GM21526 (cell line): Measurements from ENCODE around the gene FNDC3A.

ENCODE experiments used
- ATAC-seq: cut with Tn5 transposase; IDR thresholded peaks from one replicate; pipeline ENCODE4 v1.9.1; 2021; ENCODE audit warnings: moderate library complexity; ENCODE audit not compliant: unreplicated experiment, low FRiP score

FNDC3A gene, protein sequence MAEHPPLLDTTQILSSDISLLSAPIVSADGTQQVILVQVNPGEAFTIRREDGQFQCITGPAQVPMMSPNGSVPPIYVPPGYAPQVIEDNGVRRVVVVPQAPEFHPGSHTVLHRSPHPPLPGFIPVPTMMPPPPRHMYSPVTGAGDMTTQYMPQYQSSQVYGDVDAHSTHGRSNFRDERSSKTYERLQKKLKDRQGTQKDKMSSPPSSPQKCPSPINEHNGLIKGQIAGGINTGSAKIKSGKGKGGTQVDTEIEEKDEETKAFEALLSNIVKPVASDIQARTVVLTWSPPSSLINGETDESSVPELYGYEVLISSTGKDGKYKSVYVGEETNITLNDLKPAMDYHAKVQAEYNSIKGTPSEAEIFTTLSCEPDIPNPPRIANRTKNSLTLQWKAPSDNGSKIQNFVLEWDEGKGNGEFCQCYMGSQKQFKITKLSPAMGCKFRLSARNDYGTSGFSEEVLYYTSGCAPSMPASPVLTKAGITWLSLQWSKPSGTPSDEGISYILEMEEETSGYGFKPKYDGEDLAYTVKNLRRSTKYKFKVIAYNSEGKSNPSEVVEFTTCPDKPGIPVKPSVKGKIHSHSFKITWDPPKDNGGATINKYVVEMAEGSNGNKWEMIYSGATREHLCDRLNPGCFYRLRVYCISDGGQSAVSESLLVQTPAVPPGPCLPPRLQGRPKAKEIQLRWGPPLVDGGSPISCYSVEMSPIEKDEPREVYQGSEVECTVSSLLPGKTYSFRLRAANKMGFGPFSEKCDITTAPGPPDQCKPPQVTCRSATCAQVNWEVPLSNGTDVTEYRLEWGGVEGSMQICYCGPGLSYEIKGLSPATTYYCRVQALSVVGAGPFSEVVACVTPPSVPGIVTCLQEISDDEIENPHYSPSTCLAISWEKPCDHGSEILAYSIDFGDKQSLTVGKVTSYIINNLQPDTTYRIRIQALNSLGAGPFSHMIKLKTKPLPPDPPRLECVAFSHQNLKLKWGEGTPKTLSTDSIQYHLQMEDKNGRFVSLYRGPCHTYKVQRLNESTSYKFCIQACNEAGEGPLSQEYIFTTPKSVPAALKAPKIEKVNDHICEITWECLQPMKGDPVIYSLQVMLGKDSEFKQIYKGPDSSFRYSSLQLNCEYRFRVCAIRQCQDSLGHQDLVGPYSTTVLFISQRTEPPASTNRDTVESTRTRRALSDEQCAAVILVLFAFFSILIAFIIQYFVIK

DNA sequence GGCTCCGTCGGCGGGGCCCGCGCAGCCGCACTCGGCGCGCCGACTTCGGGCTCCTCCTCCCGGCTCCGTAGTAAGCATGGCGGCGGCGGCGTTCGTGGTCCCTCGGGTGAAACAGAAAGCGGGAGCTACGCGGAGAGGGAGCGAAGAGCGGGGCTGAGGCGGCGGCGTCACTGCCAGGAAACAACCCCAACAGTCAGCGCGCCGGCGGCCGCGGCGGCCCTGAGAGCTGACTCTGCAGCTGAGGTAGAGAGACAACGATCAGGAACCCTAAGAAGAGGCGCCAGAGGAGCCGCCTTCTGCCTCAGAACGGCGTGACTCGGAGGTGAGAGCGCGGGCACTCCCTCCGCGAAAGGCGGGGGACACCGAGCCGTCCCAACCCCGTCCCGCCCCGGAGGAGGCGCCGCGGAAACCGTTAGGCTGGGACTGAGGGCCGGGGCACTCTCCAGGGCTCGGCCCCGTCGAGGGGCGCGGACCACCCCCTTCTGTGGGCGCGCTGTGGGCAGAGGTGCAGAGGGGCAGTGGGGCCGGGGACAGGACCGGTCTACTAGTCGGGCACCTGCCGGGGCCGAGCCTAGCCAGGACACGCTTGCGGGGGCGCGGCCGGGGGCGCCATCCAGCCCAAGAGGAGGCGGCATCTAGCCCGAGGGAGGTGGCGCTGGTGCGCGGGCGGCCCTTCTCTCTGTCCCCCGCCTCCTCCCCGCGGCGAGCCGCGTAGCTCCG lies at the start of gene FNDC3A:
Gene FNDC3A (plus strand): TSS at position 57 of the 720 bp plus-strand sequence. CDS start 30,279 bp downstream, outside the sequence.
- ATAC-seq, result peak; percentile 52

DNA sequence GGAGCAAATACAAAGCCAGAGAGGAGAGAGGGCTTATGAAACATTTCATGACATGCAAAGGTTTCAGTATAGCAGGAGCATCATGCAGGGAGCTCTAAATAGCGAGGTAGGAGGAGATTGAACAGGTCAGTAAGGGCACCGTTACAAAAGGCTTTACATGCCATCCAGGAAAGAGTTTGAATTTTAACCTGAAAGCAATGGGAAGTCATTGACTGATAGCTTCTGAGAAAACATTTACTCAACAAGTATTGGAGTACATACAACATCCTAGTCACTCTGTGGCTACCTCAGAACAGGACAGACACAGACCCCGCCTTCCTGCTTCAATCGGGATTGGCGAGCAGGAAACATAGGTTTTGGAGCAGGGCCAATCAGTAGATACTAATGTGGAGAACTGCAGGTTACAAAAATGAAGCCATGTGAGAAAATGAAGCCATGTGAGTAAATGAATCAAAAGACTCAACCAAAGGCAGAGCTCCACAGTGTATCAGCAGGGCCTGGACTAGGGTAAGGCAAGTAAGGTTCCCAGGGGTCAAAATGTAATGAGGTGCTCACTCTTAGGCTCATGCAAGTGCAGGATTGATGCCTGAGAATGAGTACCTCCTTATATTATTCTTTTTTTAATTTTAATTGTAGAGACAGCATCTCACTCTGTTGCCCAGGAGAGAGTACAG lies 46.8 kb upstream of the FNDC3A start:
- ATAC-seq, result no peak

DNA sequence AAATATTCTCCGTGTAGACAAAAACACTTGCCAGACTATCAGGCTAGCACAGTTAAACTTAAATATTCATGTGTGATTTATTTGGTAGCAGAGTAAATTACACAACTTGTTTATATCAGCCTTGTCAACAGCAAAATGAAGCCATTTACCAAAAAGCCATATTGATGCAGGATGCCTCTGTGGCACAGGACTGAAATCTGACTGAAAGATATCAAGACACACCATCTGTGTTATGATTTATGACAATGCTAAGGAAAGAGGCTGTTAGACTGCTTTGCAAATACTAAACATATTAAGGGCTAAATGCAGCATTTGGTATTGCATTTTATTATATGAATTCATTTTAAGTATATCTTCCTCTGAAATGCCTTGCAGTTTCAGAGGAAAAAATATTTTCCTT lies 44.8 kb upstream of the FNDC3A start:
- ATAC-seq, result no peak

DNA sequence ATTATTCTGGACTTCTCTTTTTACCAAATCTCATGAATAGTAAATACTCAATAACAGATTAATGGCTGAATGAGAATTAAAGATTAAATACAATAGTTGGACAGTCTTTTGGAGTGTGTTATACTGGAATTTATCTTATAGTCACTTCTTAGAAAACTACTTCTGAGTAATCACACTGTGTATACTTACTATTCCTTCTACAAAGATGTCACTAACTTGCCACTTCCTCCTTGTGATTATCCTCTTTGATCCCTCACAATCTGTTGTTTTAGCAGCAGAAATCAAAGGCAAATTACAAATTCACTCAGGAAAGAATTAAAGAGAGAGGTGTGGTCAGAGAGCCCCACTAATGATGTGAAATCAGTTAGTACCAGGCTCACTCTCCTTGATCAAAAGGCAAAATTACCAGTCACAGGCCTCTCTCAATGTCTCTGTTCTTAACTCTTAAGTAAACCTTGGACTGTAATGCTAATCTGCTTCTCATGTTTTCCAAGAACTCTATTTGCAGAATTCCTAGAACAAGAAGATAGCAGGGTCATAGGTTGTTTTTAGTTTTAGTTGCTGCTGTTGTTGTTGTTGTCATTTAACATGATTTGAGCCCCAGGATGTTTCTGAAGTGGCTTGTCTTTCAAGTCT lies 37.3 kb upstream of the FNDC3A start:
- ATAC-seq, result no peak

DNA sequence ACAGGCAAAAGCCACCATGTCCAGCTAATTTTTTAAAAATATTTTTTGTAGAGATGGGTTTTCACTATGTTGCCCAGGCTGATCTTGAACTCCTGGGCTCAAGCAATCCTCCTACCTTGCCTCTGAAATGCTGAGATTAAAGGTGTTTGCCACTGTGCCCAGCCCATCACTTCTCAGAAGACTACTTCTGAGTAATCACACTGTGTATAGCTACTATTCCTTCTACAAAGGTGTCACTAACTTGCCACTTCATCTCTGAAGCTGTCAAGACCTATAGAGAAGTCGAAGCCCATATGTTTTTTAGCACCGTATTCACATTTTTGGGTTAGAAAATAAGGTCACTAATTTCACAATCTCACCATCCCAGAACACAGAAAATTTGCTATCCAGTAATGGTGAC lies 36.0 kb upstream of the FNDC3A start:
- ATAC-seq, result no peak

DNA sequence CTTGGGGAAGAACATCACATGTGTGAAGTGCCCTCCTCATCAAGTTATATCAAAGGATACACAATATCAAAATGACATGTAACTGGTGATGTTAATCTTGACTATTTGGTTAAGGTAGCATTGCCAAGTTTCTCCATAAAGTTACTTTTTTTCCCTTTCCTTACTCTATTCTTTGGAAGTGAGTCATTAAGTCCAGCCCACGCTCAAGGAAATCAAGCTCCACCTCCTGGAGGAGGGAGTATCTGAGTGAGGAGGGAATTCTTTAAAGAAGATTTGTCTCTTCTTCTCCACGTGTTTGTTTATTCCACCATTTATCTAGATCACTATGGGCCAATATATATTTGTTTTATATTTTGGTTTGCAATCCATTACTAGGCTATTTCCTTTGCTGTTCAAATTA lies 33.6 kb upstream of the FNDC3A start:
- no peak for ATAC-seq

DNA sequence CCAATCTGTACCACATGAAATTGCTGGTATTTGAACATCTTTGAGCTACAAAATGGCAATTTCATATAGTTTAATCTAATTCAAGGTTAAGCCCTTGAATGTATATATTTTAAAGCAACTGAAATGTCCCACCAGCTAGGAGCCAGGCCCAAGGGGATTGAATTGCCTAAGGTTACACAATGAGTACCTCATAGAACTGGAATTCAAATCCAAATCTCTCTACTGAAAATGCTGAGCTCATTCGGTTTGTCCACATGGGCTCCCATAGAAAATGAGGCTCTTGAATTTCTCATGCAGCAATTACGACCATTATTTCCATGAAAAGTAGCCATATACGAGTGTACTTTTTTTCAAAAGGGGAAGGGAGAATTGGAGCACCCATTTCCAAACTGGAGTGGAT lies 31.5 kb upstream of the FNDC3A start:
- ATAC-seq, result no peak

DNA sequence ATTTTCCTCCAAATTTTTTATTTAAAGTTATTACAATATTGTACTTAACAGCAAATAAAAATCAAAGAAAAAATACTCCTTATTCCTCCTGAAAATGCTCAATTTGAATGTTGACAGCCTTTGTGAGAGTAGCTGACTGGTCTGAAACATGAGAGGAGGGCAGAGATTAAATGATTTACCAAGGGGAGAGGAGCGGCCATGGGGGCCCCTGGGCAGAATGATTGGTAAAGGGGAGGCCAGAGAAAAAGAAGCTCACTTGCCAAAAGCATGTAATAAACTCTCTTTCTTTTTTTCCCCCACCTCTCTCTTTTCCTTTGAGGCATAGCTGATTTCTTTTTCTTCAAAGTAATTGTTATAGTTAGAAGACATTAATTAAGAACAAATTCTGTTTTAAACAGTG lies 30.1 kb upstream of the FNDC3A start:
- ATAC-seq, result no peak

DNA sequence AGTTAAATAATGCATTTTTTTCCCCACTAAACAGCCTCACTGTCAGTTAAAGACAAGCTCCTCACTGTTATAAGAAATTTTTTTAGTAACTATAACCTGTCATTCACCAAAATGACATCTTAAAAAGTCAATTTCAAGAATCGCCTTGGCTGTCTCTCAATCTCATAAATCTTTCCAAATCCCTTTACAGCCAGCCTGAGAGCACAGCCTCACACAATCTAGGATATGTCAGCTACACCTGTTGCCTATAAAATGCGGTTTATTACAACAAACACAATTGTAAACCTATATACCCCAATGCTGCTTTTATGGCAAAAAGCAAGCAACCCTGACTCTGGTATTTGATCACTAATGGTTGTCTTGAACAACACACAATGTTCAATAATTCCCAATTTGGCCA lies 29.5 kb upstream of the FNDC3A start:
- no peak for ATAC-seq

DNA sequence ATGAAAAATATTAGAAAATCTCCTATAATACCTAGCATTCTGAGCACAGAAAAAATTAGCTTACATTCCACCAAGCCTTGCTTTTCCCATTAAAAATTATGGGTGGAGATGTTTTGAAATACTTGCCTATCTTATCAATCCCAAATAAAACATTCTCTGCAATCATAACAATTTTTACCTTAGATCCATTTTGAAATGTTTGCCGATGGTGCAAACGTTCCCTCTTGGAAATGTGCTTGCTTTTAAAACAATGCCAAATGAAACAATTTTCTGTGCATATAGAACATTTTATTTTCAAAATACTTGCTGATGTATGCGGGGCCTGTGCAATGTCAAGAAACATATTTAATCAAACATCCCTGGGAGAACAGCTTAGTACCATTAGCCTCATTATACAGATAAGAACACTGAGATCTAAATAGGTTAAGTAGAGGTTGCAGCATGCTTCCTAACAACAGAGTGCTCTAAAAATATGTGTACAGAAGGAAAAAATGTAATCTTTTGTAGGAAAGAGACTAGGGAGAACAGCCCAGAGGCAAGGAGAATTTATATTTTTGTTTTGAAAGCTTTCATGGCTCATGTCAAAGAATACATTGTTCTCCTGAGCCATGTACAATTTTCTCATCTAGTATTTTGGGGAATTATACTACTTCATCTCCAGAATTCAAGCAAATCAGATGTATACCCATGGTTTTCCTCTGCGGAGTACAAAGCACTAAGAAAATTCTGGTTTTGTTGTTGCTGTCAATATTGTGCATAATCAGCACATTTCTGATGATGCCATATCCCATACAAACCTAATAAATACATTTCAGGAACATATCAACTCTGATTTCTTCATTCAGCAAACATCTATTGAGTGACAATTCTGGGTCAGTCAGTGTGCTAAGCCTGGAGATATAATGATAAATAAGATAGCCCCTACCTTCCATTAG lies 25.9 kb upstream of the FNDC3A start:
- ATAC-seq, result no peak

DNA sequence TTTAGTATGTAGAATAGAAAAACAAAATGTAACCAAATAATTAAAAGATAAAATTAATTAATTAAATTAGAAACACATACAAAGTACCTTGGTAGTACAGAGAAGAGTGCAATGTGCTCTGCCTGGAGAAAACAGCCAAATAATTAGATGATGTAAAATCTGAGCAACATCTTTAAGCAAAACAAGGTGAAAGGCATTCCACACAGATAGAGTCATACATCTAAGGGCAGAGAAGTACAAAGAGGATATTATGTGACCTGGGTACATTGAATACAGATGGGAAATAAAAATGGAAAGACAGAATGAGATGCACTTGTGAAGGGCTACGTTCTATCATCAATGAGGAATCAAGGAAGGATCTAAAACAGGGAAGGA lies 25.2 kb upstream of the FNDC3A start:
- no peak for ATAC-seq

DNA sequence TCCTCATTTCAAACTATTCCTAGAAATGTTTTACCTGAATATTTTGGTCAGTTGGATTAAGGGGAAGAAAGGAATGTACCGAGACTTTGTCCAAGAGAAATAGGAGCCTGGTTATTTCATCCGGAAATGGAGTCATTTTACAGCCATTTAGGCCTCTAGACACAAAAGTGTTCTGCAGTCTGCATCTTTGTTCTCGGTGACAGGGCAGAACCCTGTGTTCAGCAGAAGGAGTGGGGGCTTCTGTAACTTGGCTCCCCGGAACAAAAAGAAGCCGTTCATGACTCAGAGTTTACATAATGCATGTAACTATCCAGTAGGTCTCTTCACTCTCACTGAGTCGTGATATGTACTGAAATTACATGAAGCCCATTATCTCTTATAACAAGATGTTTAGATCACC lies 21.6 kb upstream of the FNDC3A start:
- ATAC-seq, result no peak

DNA sequence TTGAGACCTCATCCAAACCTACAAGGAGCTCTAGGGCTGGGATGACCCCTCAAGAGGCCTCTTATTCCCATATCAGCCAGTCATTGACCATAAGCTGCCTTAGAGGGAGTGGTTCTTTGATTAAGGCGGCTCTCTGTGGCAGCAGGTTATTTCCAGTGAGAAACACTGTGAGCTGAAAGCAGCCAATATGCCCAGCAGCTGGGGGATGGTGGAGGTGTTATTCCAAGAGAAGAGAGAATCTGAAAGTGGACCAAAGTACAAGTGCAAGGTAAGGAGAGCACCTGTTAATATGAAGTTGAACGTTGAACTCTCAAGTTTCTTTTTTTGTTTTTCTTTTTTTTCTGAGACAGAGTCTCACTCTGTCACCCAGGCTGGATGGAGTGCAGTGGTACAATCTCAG lies 20.2 kb upstream of the FNDC3A start:
- ATAC-seq, result no peak

DNA sequence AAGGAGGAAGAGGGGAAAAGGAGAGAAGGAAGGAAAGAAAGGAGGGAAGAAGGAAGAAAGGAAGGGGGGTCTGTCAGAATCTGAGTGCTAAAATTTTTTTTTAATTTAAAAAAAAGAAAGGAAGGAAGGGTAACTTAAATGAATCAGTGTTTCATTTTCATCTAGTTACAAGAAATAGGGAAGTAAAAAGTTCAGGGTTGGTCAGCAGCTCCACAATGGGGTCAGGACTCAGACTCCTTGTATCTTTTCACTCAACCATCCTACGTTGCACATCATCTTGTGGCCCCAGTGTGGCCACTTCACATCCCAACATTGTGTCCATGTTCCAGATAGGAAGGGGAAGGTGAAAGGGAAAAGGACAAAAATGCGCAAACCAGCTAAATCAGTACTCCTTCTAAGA lies 14.3 kb upstream of the FNDC3A start:
- no peak for ATAC-seq

DNA sequence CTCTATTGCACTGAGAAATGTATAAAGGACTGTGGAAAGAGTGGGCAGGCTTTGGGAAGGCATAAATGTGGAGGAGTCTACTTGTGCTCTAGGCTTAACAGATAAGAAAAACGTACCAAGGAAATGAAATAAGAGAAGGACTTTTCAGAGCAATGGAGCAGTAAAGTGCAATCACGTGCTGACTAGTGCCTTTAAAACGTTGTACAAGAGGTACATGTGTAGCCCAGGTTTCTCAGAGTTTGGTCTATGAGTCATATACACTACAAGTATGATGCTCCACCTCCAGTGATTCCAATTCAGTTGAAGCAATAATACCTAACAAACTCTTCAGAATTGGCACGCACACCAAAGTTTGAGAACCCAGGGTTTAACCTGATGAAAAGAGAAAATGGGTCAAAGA lies 13.4 kb upstream of the FNDC3A start:
- no peak for ATAC-seq

DNA sequence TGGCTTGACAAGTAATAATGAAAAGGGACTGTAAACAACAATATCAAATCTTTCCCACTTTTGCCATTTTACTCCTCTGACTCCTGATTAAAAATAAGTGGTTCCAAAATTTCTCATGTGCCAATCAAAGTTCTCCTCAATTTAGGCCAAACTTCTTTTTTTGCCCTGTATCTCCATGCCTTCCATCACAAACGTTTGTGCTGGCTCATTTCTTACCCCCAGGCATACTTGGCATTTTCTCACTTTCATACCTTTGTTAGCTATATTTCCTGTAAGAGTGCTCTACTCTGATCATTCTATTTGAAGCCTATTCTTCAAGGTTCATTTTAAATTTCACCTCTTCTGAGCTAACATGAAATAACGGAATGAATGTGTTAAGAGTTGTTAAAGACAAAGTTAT lies 10.0 kb upstream of the FNDC3A start:
- ATAC-seq, result no peak

DNA sequence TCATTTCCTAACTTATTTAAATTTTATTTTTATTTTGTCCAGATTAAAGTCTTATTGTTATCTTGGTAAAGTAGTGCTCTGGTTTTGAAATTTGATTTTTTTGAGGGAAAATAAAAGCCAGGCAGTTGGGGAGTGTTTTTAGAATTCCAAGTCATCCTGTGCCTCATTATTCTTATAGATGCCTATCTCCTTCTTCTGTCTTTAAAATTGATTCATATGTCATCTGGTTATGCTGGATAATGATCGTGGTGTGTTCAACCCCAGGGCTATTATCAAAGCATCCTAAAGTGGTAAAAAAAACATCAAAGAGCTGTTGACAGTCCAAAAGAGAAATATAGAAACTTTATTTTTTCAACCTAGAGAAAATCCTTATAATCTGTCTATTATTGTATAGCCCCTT lies 6.0 kb upstream of the FNDC3A start:
- no peak for ATAC-seq

DNA sequence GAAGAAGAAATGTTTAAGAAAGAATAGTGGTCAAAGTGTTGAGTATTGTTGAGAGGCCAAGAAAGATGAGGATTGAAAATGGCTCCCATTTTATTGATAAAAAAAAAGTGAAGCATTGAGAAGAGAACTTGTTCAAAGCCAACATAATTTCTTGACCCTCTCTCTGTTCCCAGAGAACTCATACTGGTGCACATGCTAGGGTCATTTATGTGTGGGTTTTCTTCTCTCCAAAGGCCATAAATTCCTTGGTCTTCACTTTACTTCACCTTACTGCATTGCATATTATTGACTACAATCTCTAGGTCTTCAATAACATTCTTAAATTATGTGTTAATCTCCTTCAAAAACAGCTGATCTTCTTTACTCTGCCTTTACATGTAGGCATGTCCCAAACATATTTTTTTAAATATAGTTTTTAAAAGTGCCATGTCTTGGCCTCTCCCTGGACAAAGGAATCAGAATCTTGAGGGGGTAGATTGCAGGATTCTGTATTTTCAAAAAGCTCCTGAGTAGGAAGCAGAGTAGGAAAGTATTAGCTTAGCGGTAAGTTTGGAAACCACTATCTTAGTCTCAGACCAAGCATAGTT lies 1.8 kb upstream of the FNDC3A start:
- no peak for ATAC-seq
